DND-41 (cell line): ENCODE measurements around the gene NAT10.

Experiments
- EZH2 ChIP-seq: IDR thresholded peaks from 3 replicates; pipeline ENCODE4 v1.6.1; 2012; ENCODE audit warnings: borderline replicate concordance, low read depth, mild to moderate bottlenecking, moderate library complexity, low read length, inconsistent platforms; ENCODE audit not compliant: severe bottlenecking
- TF ChIP-seq, protein P1 (sequence below): IDR thresholded peaks from 2 replicates; pipeline ENCODE4 v1.5.1; 2012; ENCODE audit warnings: borderline replicate concordance, low read length, moderate library complexity, mild to moderate bottlenecking; ENCODE audit not compliant: poor library complexity, severe bottlenecking; ENCODE audit errors: extremely low read depth

DNA sequence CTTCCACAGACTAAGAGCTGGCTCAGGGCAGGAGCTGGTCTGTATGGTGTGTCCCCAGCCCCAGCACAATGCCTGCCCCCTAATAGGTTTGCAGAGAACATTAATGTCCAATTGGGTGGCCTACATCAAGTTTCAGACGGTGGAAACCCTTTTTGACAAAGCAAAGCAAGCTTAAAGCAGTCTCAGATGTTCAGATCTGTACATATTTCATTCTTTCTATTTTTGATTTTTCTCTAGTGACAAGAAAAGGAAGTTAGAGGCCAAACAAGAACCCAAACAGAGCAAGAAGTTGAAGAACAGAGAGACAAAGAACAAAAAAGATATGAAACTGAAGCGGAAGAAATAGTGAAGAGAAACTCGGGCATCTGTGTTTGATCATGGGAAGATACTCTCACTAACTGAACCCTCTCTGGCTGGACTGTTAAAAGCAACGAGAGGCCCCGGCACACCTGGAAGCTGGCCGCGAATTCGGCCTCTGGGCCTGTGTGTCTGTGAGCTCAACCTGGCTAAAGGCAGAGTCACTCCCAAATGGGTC lies 40.5 kb downstream of the NAT10 start:
- TF ChIP-seq, protein P1, sequence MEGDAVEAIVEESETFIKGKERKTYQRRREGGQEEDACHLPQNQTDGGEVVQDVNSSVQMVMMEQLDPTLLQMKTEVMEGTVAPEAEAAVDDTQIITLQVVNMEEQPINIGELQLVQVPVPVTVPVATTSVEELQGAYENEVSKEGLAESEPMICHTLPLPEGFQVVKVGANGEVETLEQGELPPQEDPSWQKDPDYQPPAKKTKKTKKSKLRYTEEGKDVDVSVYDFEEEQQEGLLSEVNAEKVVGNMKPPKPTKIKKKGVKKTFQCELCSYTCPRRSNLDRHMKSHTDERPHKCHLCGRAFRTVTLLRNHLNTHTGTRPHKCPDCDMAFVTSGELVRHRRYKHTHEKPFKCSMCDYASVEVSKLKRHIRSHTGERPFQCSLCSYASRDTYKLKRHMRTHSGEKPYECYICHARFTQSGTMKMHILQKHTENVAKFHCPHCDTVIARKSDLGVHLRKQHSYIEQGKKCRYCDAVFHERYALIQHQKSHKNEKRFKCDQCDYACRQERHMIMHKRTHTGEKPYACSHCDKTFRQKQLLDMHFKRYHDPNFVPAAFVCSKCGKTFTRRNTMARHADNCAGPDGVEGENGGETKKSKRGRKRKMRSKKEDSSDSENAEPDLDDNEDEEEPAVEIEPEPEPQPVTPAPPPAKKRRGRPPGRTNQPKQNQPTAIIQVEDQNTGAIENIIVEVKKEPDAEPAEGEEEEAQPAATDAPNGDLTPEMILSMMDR = no peak
- TF ChIP-seq EZH2 = no peak
